H1 (cell line): Measurements from ENCODE around the gene LRP5. TPM values are rescaled to one million over a fixed set of nuclear protein-coding genes. Genes with fewer than 3 reads are reported as not detected.
A peak's percentile ranks its signal among the peaks of the same experiment; 100 is the strongest.

Experiments used
- CTCF ChIA-PET: fragments of 300-600 bp; sonication (Branson Sonifier 250); formaldehyde crosslinking; loops from one replicate; lab custom pipeline; 2021; ENCODE audit not compliant: partially characterized antibody; lab: Charles Lee
- POLR2A ChIA-PET: fragments of 300-600 bp; sonication (Branson Sonifier 250); formaldehyde crosslinking; loops from one replicate; lab custom pipeline; 2021; ENCODE audit warnings: inconsistent platforms; ENCODE audit not compliant: partially characterized antibody; lab: Charles Lee
- DNase-seq, 2 experiments: peaks; one replicate each; pipeline versions ENCODE4 v3.0.0 to v3.0.0-alpha.2; 2010 to 2022; ENCODE audit warnings: low spot score in 2 of 2, low read depth in 1 of 2, mixed read lengths in 1 of 2
- FAIRE-seq: peaks from 2 replicates; lab custom pipeline; 2011; peaks lifted over from hg19 to GRCh38; lab: Jason Lieb, UNC
- H2AFZ ChIP-seq: 2 replicates; pipeline ENCODE4 v1.8.1; 2012; ENCODE audit warnings: low read length, inconsistent platforms
- H2AK5ac ChIP-seq: 2 replicates; pipeline ENCODE4 v1.6.1; 2013; ENCODE audit warnings: low read depth, low read length
- H2BK120ac ChIP-seq: replicated peaks from 2 replicates; pipeline ENCODE3; 2013; ENCODE audit warnings: low read depth, low read length, inconsistent platforms
- H2BK12ac ChIP-seq: 2 replicates; pipeline ENCODE4 v1.6.1; 2013; ENCODE audit warnings: low read depth, low read length
- H2BK15ac ChIP-seq: 2 replicates; pipeline ENCODE4 v1.6.1; 2013; ENCODE audit warnings: low read length
- H2BK20ac ChIP-seq: 2 replicates; pipeline ENCODE4 v1.6.1; 2013; ENCODE audit warnings: low read length
- H2BK5ac ChIP-seq: 2 replicates; pipeline ENCODE4 v1.6.1; 2013; ENCODE audit warnings: low read depth, low read length
- H3K14ac ChIP-seq: 2 replicates; pipeline ENCODE4 v1.6.1; 2013; ENCODE audit warnings: inconsistent platforms; ENCODE audit not compliant: insufficient read length
- H3K18ac ChIP-seq: 2 replicates; pipeline ENCODE4 v1.6.1; 2013; ENCODE audit warnings: low read length; ENCODE audit errors: extremely low read depth
- H3K23ac ChIP-seq: 2 replicates; pipeline ENCODE4 v1.6.1; 2013; ENCODE audit warnings: inconsistent platforms; ENCODE audit not compliant: insufficient read length
- H3K23me2 ChIP-seq: 2 replicates; pipeline ENCODE4 v1.6.1; 2013; ENCODE audit warnings: low read depth, low read length
- H3K27ac ChIP-seq: 2 replicates; pipeline ENCODE4 v1.6.1; 2011; ENCODE audit warnings: low read depth, low read length, inconsistent platforms
- H3K27me3 ChIP-seq, 4 experiments: replicated peaks in 1 of 4; 1 replicate in 1 of 4; 2 replicates in 3 of 4; pipeline versions ENCODE4 v1.6.1 to v1.8.1; 2011 to 2013; ENCODE audit warnings: low read length in 3 of 4, mild to moderate bottlenecking in 3 of 4, inconsistent platforms in 2 of 4, mixed read lengths in 2 of 4, moderate library complexity in 1 of 4; ENCODE audit not compliant: control insufficient read depth in 3 of 4, insufficient read depth in 3 of 4; ENCODE audit errors: extremely low read depth in 1 of 4
- H3K36me3 ChIP-seq, 4 experiments: 2 replicates each; pipeline versions ENCODE4 v1.6.1 to v1.8.1; 2011 to 2013; ENCODE audit warnings: mild to moderate bottlenecking in 4 of 4, low read length in 3 of 4, moderate library complexity in 2 of 4, control low read depth in 1 of 4, inconsistent platforms in 1 of 4; ENCODE audit not compliant: insufficient read depth in 4 of 4, control insufficient read depth in 2 of 4
- H3K4ac ChIP-seq: replicated peaks from 2 replicates; pipeline ENCODE3; 2013; ENCODE audit warnings: low read length, low read depth, mixed read lengths, inconsistent platforms; ENCODE audit not compliant: insufficient read length
- H3K4me1 ChIP-seq, 4 experiments: replicated peaks in 1 of 4; 1 replicate in 1 of 4; 2 replicates in 3 of 4; pipeline versions ENCODE4 v1.6.1 to v1.8.1; 2011 to 2013; ENCODE audit warnings: low read length in 3 of 4, inconsistent platforms in 2 of 4, mixed read lengths in 1 of 4; ENCODE audit not compliant: insufficient read depth in 4 of 4, control insufficient read depth in 3 of 4
- H3K4me2 ChIP-seq, 2 experiments: 2 replicates each; pipeline versions ENCODE4 v1.6.1 to v1.8.1; 2011 to 2013; ENCODE audit warnings: low read depth in 2 of 2, low read length in 2 of 2, control low read depth in 1 of 2, inconsistent platforms in 1 of 2, mild to moderate bottlenecking in 1 of 2; ENCODE audit not compliant: insufficient read depth in 1 of 2
- H3K4me3 ChIP-seq, 4 experiments: fragments of 200-600, 300-600 bp in 1 of 4; sonication (generic), shearing (Covaris generic), sonication (Bioruptor Twin) in 1 of 4; 2 replicates each; pipeline versions ENCODE4 v1.5.1 to v1.8.1; 2011 to 2016; ENCODE audit warnings: low read length in 4 of 4, low read depth in 3 of 4, control low read depth in 2 of 4, inconsistent platforms in 2 of 4, mild to moderate bottlenecking in 2 of 4, mixed read lengths in 1 of 4, moderate library complexity in 1 of 4; ENCODE audit not compliant: insufficient read depth in 2 of 4; ENCODE audit errors: extremely low read depth in 1 of 4
- H3K56ac ChIP-seq: replicated peaks from 2 replicates; pipeline ENCODE3; 2013; ENCODE audit warnings: low read depth, mild to moderate bottlenecking, mixed read lengths, low read length, inconsistent platforms; ENCODE audit not compliant: insufficient read length
- H3K79me1 ChIP-seq: 2 replicates; pipeline ENCODE4 v1.6.1; 2013; ENCODE audit warnings: low read depth, low read length, control low read depth
- H3K79me2 ChIP-seq, 2 experiments: 2 replicates each; pipeline versions ENCODE4 v1.6.1 to v1.8.1; 2012 to 2013; ENCODE audit warnings: low read length in 2 of 2, mild to moderate bottlenecking in 2 of 2, inconsistent platforms in 1 of 2; ENCODE audit not compliant: insufficient read depth in 2 of 2, control insufficient read depth in 1 of 2
- H3K9ac ChIP-seq, 4 experiments: replicated peaks in 1 of 4; 1 replicate in 1 of 4; 2 replicates in 3 of 4; pipeline versions ENCODE4 v1.6.1 to v1.8.1; 2011 to 2013; ENCODE audit warnings: low read depth in 3 of 4, low read length in 3 of 4, control low read depth in 2 of 4, mild to moderate bottlenecking in 2 of 4, moderate library complexity in 2 of 4, inconsistent platforms in 1 of 4; ENCODE audit errors: extremely low read depth in 1 of 4
- H3K9me3 ChIP-seq, 2 experiments: 2 replicates each; pipeline versions ENCODE4 v1.6.1 to v1.8.1; 2012 to 2013; ENCODE audit warnings: mild to moderate bottlenecking in 2 of 2, moderate library complexity in 2 of 2, control low read depth in 1 of 2, inconsistent platforms in 1 of 2, low read depth in 1 of 2, low read length in 1 of 2, mixed read lengths in 1 of 2; ENCODE audit not compliant: insufficient read depth in 2 of 2
- H4K20me1 ChIP-seq, 2 experiments: replicated peaks in 1 of 2; 2 replicates each; pipeline versions ENCODE3 to v1.8.1; 2011 to 2013; ENCODE audit warnings: inconsistent platforms in 2 of 2, low read length in 2 of 2, mild to moderate bottlenecking in 1 of 2; ENCODE audit not compliant: insufficient read depth in 2 of 2, control insufficient read depth in 1 of 2
- H4K5ac ChIP-seq: 2 replicates; pipeline ENCODE4 v1.6.1; 2013; ENCODE audit warnings: low read length, low read depth, mixed read lengths, inconsistent platforms; ENCODE audit not compliant: insufficient read length
- H4K8ac ChIP-seq: 2 replicates; pipeline ENCODE4 v1.8.0; 2013; ENCODE audit warnings: mild to moderate bottlenecking, moderate library complexity, low read length, inconsistent platforms; ENCODE audit not compliant: insufficient read depth; ENCODE audit errors: extremely low read depth
- H4K91ac ChIP-seq: replicated peaks from 2 replicates; pipeline ENCODE3; 2013; ENCODE audit warnings: low read length, mixed read lengths, inconsistent platforms; ENCODE audit not compliant: insufficient read length
- BACH1 ChIP-seq: IDR thresholded peaks from 2 replicates; pipeline ENCODE4 v1.6.1; 2012; ENCODE audit warnings: low read length, improper control_type of control experiment
- CBX8 ChIP-seq: fragments of 300-800, 300-1000 bp; sonication (generic); IDR thresholded peaks from 2 replicates; pipeline ENCODE4 v1.7.1; 2016; ENCODE audit warnings: low read depth, low read length, borderline replicate concordance
- CHD1 ChIP-seq: IDR thresholded peaks from 2 replicates; pipeline ENCODE4 v1.6.1; 2012; ENCODE audit warnings: low read depth, low read length, improper control_type of control experiment
- POU5F1 ChIP-seq: IDR thresholded peaks from 2 replicates; pipeline ENCODE4 v1.6.1; 2011; ENCODE audit warnings: low read depth, mild to moderate bottlenecking, low read length, moderate library complexity
- RAD21 ChIP-seq, 2 experiments: IDR thresholded peaks in 1 of 2; conservative IDR thresholded peaks in 1 of 2; 2 replicates each; pipeline ENCODE4 v1.6.1; 2011; ENCODE audit warnings: low read depth in 2 of 2, low read length in 2 of 2, improper control_type of control experiment in 1 of 2, inconsistent platforms in 1 of 2, mild to moderate bottlenecking in 1 of 2, moderate library complexity in 1 of 2
- YY1 ChIP-seq: IDR thresholded peaks from 2 replicates; pipeline ENCODE4 v1.6.1; 2011; ENCODE audit warnings: low read depth, mild to moderate bottlenecking, low read length
- WGBS, 2 experiments: shearing (Covaris generic) in 1 of 2; methylation state at CpG; one replicate each; pipeline versions ENCODE4 v1.1.6 to v1.1.7; 2013 to 2015; ENCODE audit warnings: low lambda C conversion rate in 2 of 2, mixed read lengths in 2 of 2, inconsistent platforms in 1 of 2, low coverage in 1 of 2, missing lambda C conversion rate in 1 of 2; ENCODE audit not compliant: insufficient replicate concordance in 2 of 2, insufficient coverage in 1 of 2, insufficient read length in 1 of 2; ENCODE audit errors: extremely low coverage in 1 of 2, missing lambda C conversion rate in 1 of 2; 5-methylcytosine and 5-hydroxymethylcytosine counted together
- polyA plus RNA-seq, 7 experiments: library from polyadenylated mRNA; depleted of rRNA in 3 of 7; stranded (reverse) in 5 of 7; unstranded in 2 of 7; fragments of >200 nt in 5 of 7; fragments of 200-250 nt in 2 of 7; gene quantifications; 1 replicate in 5 of 7; 2 replicates in 1 of 7; 4 replicates in 1 of 7; pipeline versions ENCODE4 v1.2.1 to v1.2.3, GENCODE V29; 2011 to 2013; ENCODE audit warnings: missing spikeins in 2 of 7, mixed read lengths in 2 of 7
- total RNA-seq: library from RNA; stranded (reverse); fragmentation: NEBNext Ultra II Directional; extraction: Animal tissue kit (Norgen Biotek cat#: 25700); gene quantifications from 2 replicates; pipeline ENCODE4 v1.2.1, GENCODE V29; 2021
- TF ChIP-seq, protein P1 (sequence below): IDR thresholded peaks from 2 replicates; pipeline ENCODE4 v1.6.1; 2011; ENCODE audit warnings: low read depth, mild to moderate bottlenecking, low read length; ENCODE audit not compliant: insufficient read depth
- TF ChIP-seq, protein P2 (sequence below), 3 experiments: IDR thresholded peaks; 1 replicate in 2 of 3; 2 replicates in 1 of 3; pipeline versions ENCODE4 v1.5.1 to v1.6.1; 2011; ENCODE audit warnings: low read length in 3 of 3, mild to moderate bottlenecking in 3 of 3, inconsistent platforms in 2 of 3, low read depth in 1 of 3, moderate library complexity in 1 of 3; ENCODE audit not compliant: insufficient read depth in 1 of 3; ENCODE audit errors: control extremely low read depth in 1 of 3

The LRP5 gene
- total and polyA plus RNA-seq, 2 of the 8 experiments (the other 6 are each of a cell fraction or from before 2014, with no cell fraction given) = 19.0 to 38.9 TPM

DNA sequence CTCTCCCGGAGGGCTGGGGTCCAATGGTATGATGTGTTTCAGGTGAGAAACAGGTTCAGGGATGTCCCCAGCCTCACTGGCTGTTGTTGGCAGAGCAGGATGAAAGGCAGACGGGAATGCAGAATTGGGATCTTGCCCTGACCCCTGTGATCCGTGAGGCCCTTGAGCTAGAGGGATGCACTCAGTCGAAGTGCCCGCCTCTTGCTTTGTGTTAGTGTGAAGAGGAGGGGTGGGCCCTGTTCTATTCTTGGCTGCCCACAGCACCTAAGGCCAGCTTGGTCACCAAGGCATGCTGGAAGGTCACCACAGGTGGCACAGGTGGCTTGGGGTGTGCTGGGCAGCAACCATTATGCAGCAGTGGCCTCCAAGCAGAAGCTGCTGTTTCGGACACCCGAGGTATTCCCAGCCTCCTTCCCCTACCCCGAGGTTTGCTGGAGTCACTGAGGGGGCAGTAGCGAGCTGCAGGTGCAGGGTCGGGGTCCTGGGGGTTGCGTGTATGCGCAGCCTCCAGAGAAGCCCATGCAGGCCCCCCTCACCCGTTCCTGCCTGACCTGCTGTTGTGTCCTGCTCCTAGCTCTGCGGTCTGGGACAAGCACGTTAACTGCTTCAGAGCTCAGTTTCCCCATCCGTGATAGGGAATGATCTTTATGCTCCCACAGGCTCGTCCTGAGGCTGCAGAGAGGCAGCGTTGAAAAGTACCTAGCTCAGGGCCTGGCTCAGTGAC lies 13.0 kb downstream of the LRP5 start:
- Histone ChIP-seq H4K5ac (peak overlapping the region; percentile 12), H2AK5ac (no peak overlapping the region), H2AFZ (no peak overlapping the region), H3K56ac (no peak overlapping the region), H4K91ac (peak overlapping the region; percentile 89), H3K9ac (no peak overlapping the region), H3K18ac (no peak overlapping the region), H2BK15ac (no peak overlapping the region), H3K23ac (no peak overlapping the region), H3K4me1 (peaks cover 19 to 43% (median 33%) of the 10 kb centered on the region in 4 experiments), H3K4ac (no peak overlapping the region), H3K36me3 (no peaks in the 10 kb centered on the region), H3K27me3 (no peaks in the 10 kb centered on the region), H4K8ac (no peak overlapping the region), H3K9me3 (no peaks in the 10 kb centered on the region), H2BK120ac (no peak overlapping the region), H3K4me2 (no peak overlapping the region), H3K79me1 (peaks cover 33% of the 10 kb centered on the region), H2BK12ac (peak overlapping the region; percentile 53; the same call in 1 of the 2 replicates), H3K79me2 (peaks cover 0 to 84% of the 10 kb centered on the region in 2 experiments; a peak in 3 of 4 replicates), H3K27ac (peak overlapping the region; percentile 19; the same call in 1 of the 2 replicates), H2BK5ac (0 out of 2 replicates have a peak overlapping the region, but pooled peaks have one; percentile 76), H4K20me1 (peaks cover 0 to 4% of the 10 kb centered on the region in 2 experiments), H3K14ac (no peak overlapping the region), H3K4me3 (no peak overlapping the region), H2BK20ac (no peak overlapping the region), H3K23me2 (no peaks in the 10 kb centered on the region)
- 79% methylated on average over 18 of the region's 18 CpGs; no CpG with 5 or more reads in 1 of the 2 experiments for WGBS, 2 experiments
- FAIRE-seq = no peak
- peak in 1 of 2 experiments; percentile 73 for DNase-seq
- CTCF ChIA-PET = interaction anchor here (0.6 to 3.9 kb wide), 35 partner anchors 8 to 255 kb away, joined by 3 to 32 read pairs (median 6); partner anchors contain the start of gene C11orf24
- POLR2A ChIA-PET = interaction anchor here (0.7 to 2.3 kb wide), 6 partner anchors 9 to 22 kb away, joined by 3 to 19 read pairs (median 4); no protein-coding TSS in a partner anchor
- TF ChIP-seq CHD1 (no peak), RAD21 (IDR thresholded peaks at IDR 0.05 in 1 of 2, conservative IDR thresholded peaks at IDR 0.05 in 1 of 2; ENCODE audit: low read depth in 2 of 2, low read length in 2 of 2) (peak; percentile 50 to 67), YY1 (no peak), CBX8 (no peak), BACH1 (no peak), POU5F1 (no peak)
- TF ChIP-seq, protein P1, sequence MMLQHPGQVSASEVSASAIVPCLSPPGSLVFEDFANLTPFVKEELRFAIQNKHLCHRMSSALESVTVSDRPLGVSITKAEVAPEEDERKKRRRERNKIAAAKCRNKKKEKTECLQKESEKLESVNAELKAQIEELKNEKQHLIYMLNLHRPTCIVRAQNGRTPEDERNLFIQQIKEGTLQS = no peak
- TF ChIP-seq, protein P2, sequence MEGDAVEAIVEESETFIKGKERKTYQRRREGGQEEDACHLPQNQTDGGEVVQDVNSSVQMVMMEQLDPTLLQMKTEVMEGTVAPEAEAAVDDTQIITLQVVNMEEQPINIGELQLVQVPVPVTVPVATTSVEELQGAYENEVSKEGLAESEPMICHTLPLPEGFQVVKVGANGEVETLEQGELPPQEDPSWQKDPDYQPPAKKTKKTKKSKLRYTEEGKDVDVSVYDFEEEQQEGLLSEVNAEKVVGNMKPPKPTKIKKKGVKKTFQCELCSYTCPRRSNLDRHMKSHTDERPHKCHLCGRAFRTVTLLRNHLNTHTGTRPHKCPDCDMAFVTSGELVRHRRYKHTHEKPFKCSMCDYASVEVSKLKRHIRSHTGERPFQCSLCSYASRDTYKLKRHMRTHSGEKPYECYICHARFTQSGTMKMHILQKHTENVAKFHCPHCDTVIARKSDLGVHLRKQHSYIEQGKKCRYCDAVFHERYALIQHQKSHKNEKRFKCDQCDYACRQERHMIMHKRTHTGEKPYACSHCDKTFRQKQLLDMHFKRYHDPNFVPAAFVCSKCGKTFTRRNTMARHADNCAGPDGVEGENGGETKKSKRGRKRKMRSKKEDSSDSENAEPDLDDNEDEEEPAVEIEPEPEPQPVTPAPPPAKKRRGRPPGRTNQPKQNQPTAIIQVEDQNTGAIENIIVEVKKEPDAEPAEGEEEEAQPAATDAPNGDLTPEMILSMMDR (IDR thresholded peaks at IDR 0.05; ENCODE audit: control extremely low read depth in 1 of 3, insufficient read depth in 1 of 3, low read depth in 1 of 3, low read length in 3 of 3) = peak in 2 of 3 experiments; percentile 62 to 74; a peak in 3 of 4 replicates
